ENCODE measurements around the gene TCERG1L. TPM values are rescaled to one million over a fixed set of nuclear protein-coding genes. Genes with fewer than 3 reads are reported as not detected.

TCERG1L gene
- total RNA-seq, 2 experiments from 2014 or later = not detected

- CTCF ChIA-PET = no interaction called here
- Mint-ChIP-seq H3K27ac (no peak overlapping the region), H3K36me3 (ENCODE audit: low read depth) (no peaks in the 10 kb centered on the region), H3K4me3 (no peak overlapping the region), H3K4me1 (no peaks in the 10 kb centered on the region), H3K27me3 (no peaks in the 10 kb centered on the region), H3K9me3 (no peaks in the 10 kb centered on the region)
- DNase-seq = no peak
- POLR2A ChIA-PET = no interaction called here
These were observed 79.5 kb downstream of the TCERG1L start for GRCh38 chr10:131231965-131232541.

- Mint-ChIP-seq H3K4me1 (no peaks in the 10 kb centered on the region), H3K36me3 (ENCODE audit: low read depth) (no peaks in the 10 kb centered on the region), H3K9me3 (no peaks in the 10 kb centered on the region), H3K4me3 (no peak overlapping the region), H3K27ac (no peak overlapping the region), H3K27me3 (no peaks in the 10 kb centered on the region)
- ChIA-PET POLR2A (no interaction called here), CTCF (interaction anchor here (0.8 kb wide), 1 partner anchor 11 kb away, joined by 3 read pairs; no protein-coding TSS in a partner anchor)
- no peak for DNase-seq
These were observed 80.1 kb downstream of the TCERG1L start for GRCh38 chr10:131231323-131231964.

- no peaks in the 10 kb centered on the region for H3K4me1 Mint-ChIP-seq
- no peaks in the 10 kb centered on the region for H3K27me3 Mint-ChIP-seq
- DNase-seq = no peak
- H3K4me3 Mint-ChIP-seq = no peak overlapping the region
- ChIA-PET POLR2A (no interaction called here), CTCF (interaction anchor here (0.8 kb wide), 1 partner anchor 10 kb away, joined by 3 read pairs; no protein-coding TSS in a partner anchor)
- no peak overlapping the region for H3K27ac Mint-ChIP-seq
- no peaks in the 10 kb centered on the region for H3K9me3 Mint-ChIP-seq
- H3K36me3 Mint-ChIP-seq (ENCODE audit: low read depth) = no peaks in the 10 kb centered on the region
These were observed 80.7 kb downstream of the TCERG1L start for GRCh38 chr10:131230641-131231322.

DNA sequence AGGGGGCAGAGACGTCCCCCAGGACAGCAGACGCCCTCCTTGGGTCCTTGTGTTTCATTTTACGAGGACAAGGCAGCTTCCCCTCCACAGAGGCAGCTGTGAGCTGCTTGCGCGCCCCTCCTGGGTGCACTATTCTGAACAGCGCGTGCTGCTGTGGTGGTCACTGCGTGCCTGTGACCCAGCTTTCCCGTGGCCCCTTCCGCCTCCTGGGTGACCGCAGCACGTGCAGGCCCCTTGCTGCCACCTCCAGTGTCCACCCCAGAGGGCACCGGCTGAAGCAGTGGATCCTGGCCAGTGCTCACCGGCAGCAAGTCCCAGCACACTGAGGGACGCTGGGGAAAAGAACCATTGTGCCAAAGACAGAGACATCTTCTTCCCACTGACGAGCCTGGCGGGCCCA, 81.4 kb downstream of the TCERG1L start:
- no peaks in the 10 kb centered on the region for H3K9me3 Mint-ChIP-seq
- no peak overlapping the region for H3K4me3 Mint-ChIP-seq
- POLR2A ChIA-PET = no interaction called here
- no peak overlapping the region for H3K27ac Mint-ChIP-seq
- DNase-seq = no peak
- CTCF ChIA-PET = no interaction called here
- no peaks in the 10 kb centered on the region for H3K36me3 Mint-ChIP-seq (ENCODE audit: low read depth)
- no peaks in the 10 kb centered on the region for H3K27me3 Mint-ChIP-seq
- no peaks in the 10 kb centered on the region for H3K4me1 Mint-ChIP-seq

- Mint-ChIP-seq H3K36me3 (ENCODE audit: low read depth) (no peaks in the 10 kb centered on the region), H3K4me1 (no peaks in the 10 kb centered on the region), H3K9me3 (no peaks in the 10 kb centered on the region), H3K27me3 (no peaks in the 10 kb centered on the region), H3K27ac (no peak overlapping the region), H3K4me3 (no peak overlapping the region)
- CTCF ChIA-PET = interaction anchor here (0.7 kb wide), 1 partner anchor 25 kb away, joined by 3 read pairs; no protein-coding TSS in a partner anchor
- DNase-seq = no peak
- POLR2A ChIA-PET = no interaction called here
These were observed 84.3 kb downstream of the TCERG1L start for GRCh38 chr10:131227163-131227740.

- Mint-ChIP-seq H3K9me3 (no peaks in the 10 kb centered on the region), H3K27me3 (no peaks in the 10 kb centered on the region), H3K4me1 (no peaks in the 10 kb centered on the region), H3K27ac (no peak overlapping the region), H3K4me3 (no peak overlapping the region), H3K36me3 (ENCODE audit: low read depth) (no peaks in the 10 kb centered on the region)
- DNase-seq = no peak
- ChIA-PET CTCF (interaction anchor here (0.5 kb wide), 1 partner anchor 130 kb away, joined by 3 read pairs; no protein-coding TSS in a partner anchor), POLR2A (no interaction called here)
These were observed 84.9 kb downstream of the TCERG1L start for GRCh38 chr10:131226446-131227162.

DNA sequence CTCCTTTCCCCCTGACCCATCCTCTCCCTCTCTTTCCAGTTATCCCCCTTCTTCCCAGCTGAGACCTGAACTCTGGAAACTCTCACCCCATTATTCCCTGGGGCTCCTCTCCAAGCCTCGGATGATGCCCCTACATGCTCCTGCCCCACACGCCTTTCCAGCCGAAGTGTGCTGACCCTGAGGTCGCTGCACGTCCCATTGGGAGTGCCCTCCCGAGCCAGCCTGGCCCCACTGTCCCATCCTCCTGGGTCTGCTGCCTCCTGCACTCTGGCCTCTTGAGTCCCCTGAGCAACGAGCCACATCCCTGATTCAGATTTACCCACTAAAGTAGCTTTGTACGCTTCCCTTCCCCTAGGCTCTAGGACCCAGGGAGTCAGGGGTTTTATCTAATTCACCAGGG, 87.4 kb downstream of the TCERG1L start:
- H3K9me3 Mint-ChIP-seq = no peaks in the 10 kb centered on the region
- no peaks in the 10 kb centered on the region for H3K36me3 Mint-ChIP-seq (ENCODE audit: low read depth)
- H3K27me3 Mint-ChIP-seq = no peaks in the 10 kb centered on the region
- POLR2A ChIA-PET = no interaction called here
- CTCF ChIA-PET = no interaction called here
- no peak for DNase-seq
- no peak overlapping the region for H3K27ac Mint-ChIP-seq
- H3K4me1 Mint-ChIP-seq = no peaks in the 10 kb centered on the region
- H3K4me3 Mint-ChIP-seq = no peak overlapping the region

DNA sequence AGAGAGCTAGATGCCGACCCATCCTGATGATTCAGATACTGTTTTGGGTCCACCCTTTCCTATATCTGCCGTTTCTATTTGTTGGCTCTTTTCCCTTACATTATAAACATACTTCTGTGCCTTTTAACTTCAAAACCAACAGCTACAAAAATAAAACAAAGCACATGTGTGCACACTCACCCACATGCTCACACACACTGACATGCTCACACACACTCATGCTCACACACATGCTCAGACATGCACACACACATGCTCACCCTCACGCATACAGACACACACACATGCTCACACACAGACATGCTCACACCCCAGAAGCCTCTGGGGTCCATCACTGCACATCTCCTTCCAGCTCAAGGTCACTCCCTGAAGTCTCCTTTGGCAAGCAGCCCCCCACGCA, 88.1 kb downstream of the TCERG1L start:
- no peaks in the 10 kb centered on the region for H3K9me3 Mint-ChIP-seq
- H3K4me3 Mint-ChIP-seq = no peak overlapping the region
- no peak overlapping the region for H3K27ac Mint-ChIP-seq
- no peak for DNase-seq
- no peaks in the 10 kb centered on the region for H3K4me1 Mint-ChIP-seq
- ChIA-PET POLR2A (no interaction called here), CTCF (no interaction called here)
- no peaks in the 10 kb centered on the region for H3K36me3 Mint-ChIP-seq (ENCODE audit: low read depth)
- H3K27me3 Mint-ChIP-seq = no peaks in the 10 kb centered on the region

DNA sequence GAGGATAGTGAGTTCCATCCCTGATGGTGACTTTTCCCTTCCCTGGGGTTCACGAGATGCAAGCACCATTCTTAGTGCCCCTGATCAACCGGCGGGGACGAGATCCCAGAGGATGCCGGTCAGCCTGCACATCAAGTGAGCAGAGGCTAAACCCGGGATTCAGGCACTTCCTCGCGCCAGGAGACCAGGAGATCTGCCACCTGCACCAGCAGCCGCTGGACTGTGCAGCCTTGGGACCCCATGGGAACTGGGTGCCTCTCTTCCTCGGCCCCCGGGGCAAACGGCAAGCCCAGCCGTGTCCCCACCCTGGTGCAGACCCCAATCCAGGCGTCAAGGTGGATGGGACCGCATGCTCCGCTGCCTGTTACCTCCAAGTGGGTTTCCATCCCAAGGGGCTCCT, 88.5 kb downstream of the TCERG1L start:
- H3K36me3 Mint-ChIP-seq (ENCODE audit: low read depth) = no peaks in the 10 kb centered on the region
- no peak overlapping the region for H3K27ac Mint-ChIP-seq
- no peak for DNase-seq
- H3K4me1 Mint-ChIP-seq = no peaks in the 10 kb centered on the region
- H3K27me3 Mint-ChIP-seq = no peaks in the 10 kb centered on the region
- no peaks in the 10 kb centered on the region for H3K9me3 Mint-ChIP-seq
- H3K4me3 Mint-ChIP-seq = no peak overlapping the region
- ChIA-PET POLR2A (no interaction called here), CTCF (no interaction called here)

DNA sequence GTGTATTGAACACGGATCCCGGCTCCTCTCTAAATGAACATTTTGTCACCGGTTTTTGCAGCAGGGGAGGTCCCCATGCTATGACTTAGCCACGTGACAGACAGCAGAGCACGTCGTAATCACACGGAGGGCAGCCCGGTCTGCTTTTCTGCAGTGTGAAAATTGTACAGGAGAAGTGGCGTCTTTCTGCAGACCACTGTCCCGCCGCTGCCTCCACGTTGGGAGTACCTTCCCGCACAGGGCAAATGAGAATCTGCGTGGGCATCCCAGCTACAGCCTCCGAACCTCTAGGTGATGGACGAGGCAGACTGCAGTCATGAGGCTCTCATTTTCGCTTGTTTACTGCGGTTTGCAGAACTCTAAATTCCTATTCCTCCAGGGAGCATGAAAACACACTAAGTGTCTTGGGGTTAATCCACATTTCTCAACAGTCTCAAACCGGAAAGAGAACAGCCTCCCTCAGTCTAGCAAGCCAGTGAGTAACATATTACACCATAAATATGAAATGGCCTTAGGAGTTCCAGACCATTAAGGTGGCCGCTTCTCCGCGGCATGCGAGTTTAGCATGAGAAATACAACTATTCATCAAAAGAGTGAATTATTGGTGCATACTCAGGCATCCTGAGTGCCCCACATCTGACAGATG, 89.8 kb downstream of the TCERG1L start:
- no peaks in the 10 kb centered on the region for H3K9me3 Mint-ChIP-seq
- DNase-seq = no peak
- ChIA-PET POLR2A (no interaction called here), CTCF (no interaction called here)
- no peaks in the 10 kb centered on the region for H3K4me1 Mint-ChIP-seq
- H3K4me3 Mint-ChIP-seq = no peak overlapping the region
- no peaks in the 10 kb centered on the region for H3K27me3 Mint-ChIP-seq
- H3K36me3 Mint-ChIP-seq (ENCODE audit: low read depth) = no peaks in the 10 kb centered on the region
- no peak overlapping the region for H3K27ac Mint-ChIP-seq

DNA sequence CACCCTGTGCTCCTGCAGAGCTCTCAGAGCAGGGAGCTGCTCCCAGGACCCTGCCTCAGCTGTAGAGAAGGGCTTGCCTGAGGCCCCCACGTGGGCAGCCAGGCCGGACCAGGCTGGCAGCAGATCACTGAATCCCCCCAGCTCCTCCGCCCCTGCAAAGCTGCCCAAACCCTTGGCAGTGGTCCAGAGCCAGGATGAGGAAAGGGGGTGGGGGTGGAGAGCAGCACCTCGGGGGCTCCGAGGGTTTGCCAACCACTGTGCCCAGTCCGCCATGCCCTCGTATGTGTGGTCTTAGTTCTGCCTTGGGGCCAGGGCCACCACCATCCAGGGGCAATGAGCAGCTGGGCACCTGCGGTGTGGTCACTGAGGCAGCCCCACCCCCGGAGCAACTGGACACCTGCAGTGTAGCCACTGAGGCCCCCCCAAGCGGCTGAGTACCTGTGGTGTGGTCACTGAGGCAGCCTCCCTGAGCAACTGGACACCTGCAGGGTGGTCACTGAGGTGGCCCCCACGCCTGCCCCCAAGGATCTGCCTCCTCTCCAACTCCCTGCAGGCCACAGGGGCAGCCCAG, 90.8 kb downstream of the TCERG1L start:
- Mint-ChIP-seq H3K9me3 (no peaks in the 10 kb centered on the region), H3K36me3 (ENCODE audit: low read depth) (no peaks in the 10 kb centered on the region), H3K27ac (no peak overlapping the region), H3K4me3 (no peak overlapping the region), H3K4me1 (no peaks in the 10 kb centered on the region), H3K27me3 (no peaks in the 10 kb centered on the region)
- ChIA-PET CTCF (interaction anchor here (0.7 kb wide), 1 partner anchor 10 kb away, joined by 3 read pairs; no protein-coding TSS in a partner anchor), POLR2A (no interaction called here)
- no peak for DNase-seq

- ChIA-PET CTCF (interaction anchor here (0.7 kb wide), 1 partner anchor 11 kb away, joined by 3 read pairs; no protein-coding TSS in a partner anchor), POLR2A (no interaction called here)
- Mint-ChIP-seq H3K36me3 (ENCODE audit: low read depth) (no peaks in the 10 kb centered on the region), H3K4me1 (no peaks in the 10 kb centered on the region), H3K27me3 (no peaks in the 10 kb centered on the region), H3K4me3 (no peak overlapping the region), H3K9me3 (no peaks in the 10 kb centered on the region), H3K27ac (no peak overlapping the region)
- DNase-seq = no peak
These were observed 91.5 kb downstream of the TCERG1L start for GRCh38 chr10:131219955-131220489.

All from activated CD4-positive, alpha-beta T cell treated with anti-CD3 and anti-CD28 coated beads, Interleukin-2, amount 10 ng/mL, durations not matched to agents 7 days and 5 days (primary cell).